Thoracic aorta (tissue), 2 donors: ENCODE data around the gene FBXO21. TPM values are rescaled to one million over a fixed set of nuclear protein-coding genes. Genes with fewer than 3 reads are reported as not detected.

Experiments used
- ATAC-seq: fragments of 150-250 bp; one replicate; pipeline ENCODE4 v1.8.0; 2017; ENCODE audit warnings: low read depth; ENCODE audit not compliant: insufficient number of reproducible peaks, low FRiP score
- DNase-seq: peaks from one replicate; pipeline ENCODE4 v3.0.0-alpha.2; 2020; ENCODE audit warnings: low spot score
- H3K27ac ChIP-seq, 2 donors: fragments of 200-600 bp; sonication (generic); 1 replicate in 1 of 2; 2 replicates in 1 of 2; pipeline ENCODE4 v1.5.1; 2016; ENCODE audit warnings: mild to moderate bottlenecking in 2 of 2, moderate library complexity in 2 of 2
- H3K27me3 ChIP-seq: fragments of 200-600 bp; sonication (generic); replicated peaks from 2 replicates; pipeline ENCODE4 v1.6.0; 2016; ENCODE audit warnings: mild to moderate bottlenecking; ENCODE audit not compliant: insufficient read depth
- H3K36me3 ChIP-seq: fragments of 200-600 bp; sonication (generic); one replicate; pipeline ENCODE4 v1.5.1; 2016
- H3K4me1 ChIP-seq, 2 donors: fragments of 200-600 bp; sonication (generic); 1 replicate in 1 of 2; 2 replicates in 1 of 2; pipeline versions ENCODE4 v1.5.1 to v1.6.0; 2016; ENCODE audit warnings: low read depth in 2 of 2, mild to moderate bottlenecking in 1 of 2; ENCODE audit not compliant: control insufficient read depth in 1 of 2
- H3K4me3 ChIP-seq: fragments of 200-600 bp; sonication (generic); 2 replicates; pipeline ENCODE4 v1.5.1; 2016; ENCODE audit warnings: mild to moderate bottlenecking
- H3K9me3 ChIP-seq: fragments of 200-600 bp; sonication (generic); 2 replicates; pipeline ENCODE4 v1.5.1; 2016
- CTCF ChIP-seq: fragments of 200-600 bp; sonication (generic); IDR thresholded peaks from one replicate; pipeline ENCODE4 v1.5.1; 2019; ENCODE audit warnings: antibody characterized with exemption
- total RNA-seq, 2 donors: library from RNA; depleted of rRNA; stranded (reverse); fragments of >200 nt; gene quantifications; one replicate each; pipeline versions ENCODE4 v1.1.0 to v1.2.3, GENCODE V29; 2016

Gene FBXO21
- total RNA-seq, 2 donors from 2014 or later: 48.9 to 97.5 TPM

- Histone ChIP-seq H3K27me3 (no peaks in the 10 kb centered on the region), H3K36me3 (peaks cover 13% of the 10 kb centered on the region), H3K27ac (peak overlapping the region; percentile 51 to 63), H3K4me3 (peak overlapping the region; percentile 86), H3K4me1 (peaks cover 9 to 14% of the 10 kb centered on the region in 2 donors), H3K9me3 (no peaks in the 10 kb centered on the region)
- TF ChIP-seq CTCF: no peak
- no peak for ATAC-seq
- DNase-seq: no peak
Measured at GRCh38 chr12:117189725-117190209, 503 bp downstream of the FBXO21 start.

- H3K4me3 ChIP-seq: peak overlapping the region; percentile 86
- DNase-seq: no peak
- TF ChIP-seq CTCF: no peak
- peaks cover 9 to 14% of the 10 kb centered on the region in 2 donors for H3K4me1 ChIP-seq
- no peaks in the 10 kb centered on the region for H3K27me3 ChIP-seq
- H3K36me3 ChIP-seq: peaks cover 18% of the 10 kb centered on the region
- H3K9me3 ChIP-seq: no peaks in the 10 kb centered on the region
- ATAC-seq: no peak
- peak overlapping the region; percentile 51 to 63 for H3K27ac ChIP-seq
Measured at GRCh38 chr12:117188961-117189724, 1.1 kb downstream of the FBXO21 start.

- no peak for DNase-seq
- H3K36me3 ChIP-seq: peaks cover 20% of the 10 kb centered on the region
- ATAC-seq: no peak
- TF ChIP-seq CTCF: no peak
- no peaks in the 10 kb centered on the region for H3K27me3 ChIP-seq
- peaks cover 9 to 14% of the 10 kb centered on the region in 2 donors for H3K4me1 ChIP-seq
- no peak overlapping the region for H3K27ac ChIP-seq
- H3K9me3 ChIP-seq: no peaks in the 10 kb centered on the region
- H3K4me3 ChIP-seq: no peak overlapping the region
Measured at GRCh38 chr12:117188121-117188665, 2.1 kb downstream of the FBXO21 start.

- H3K4me1 ChIP-seq: peaks cover 9 to 14% of the 10 kb centered on the region in 2 donors
Measured at GRCh38 chr12:117187421-117187820, 2.8 kb downstream of the FBXO21 start.

More at GRCh38 chr12:117187421-117187820, 2.8 kb downstream of the FBXO21 start:
- no peaks in the 10 kb centered on the region for H3K9me3 ChIP-seq
- no peaks in the 10 kb centered on the region for H3K27me3 ChIP-seq
- peaks cover 20% of the 10 kb centered on the region for H3K36me3 ChIP-seq
- no peak overlapping the region for H3K4me3 ChIP-seq
- no peak for TF ChIP-seq CTCF
- DNase-seq (no peak), ATAC-seq (no peak)
- H3K27ac ChIP-seq: no peak overlapping the region
